ENCODE measurements around the gene IL22. TPM values are rescaled to one million over a fixed set of nuclear protein-coding genes. Genes with fewer than 3 reads are reported as not detected.

Gene IL22
- total RNA-seq, 1 experiment from 2014 or later: not detected

DNA sequence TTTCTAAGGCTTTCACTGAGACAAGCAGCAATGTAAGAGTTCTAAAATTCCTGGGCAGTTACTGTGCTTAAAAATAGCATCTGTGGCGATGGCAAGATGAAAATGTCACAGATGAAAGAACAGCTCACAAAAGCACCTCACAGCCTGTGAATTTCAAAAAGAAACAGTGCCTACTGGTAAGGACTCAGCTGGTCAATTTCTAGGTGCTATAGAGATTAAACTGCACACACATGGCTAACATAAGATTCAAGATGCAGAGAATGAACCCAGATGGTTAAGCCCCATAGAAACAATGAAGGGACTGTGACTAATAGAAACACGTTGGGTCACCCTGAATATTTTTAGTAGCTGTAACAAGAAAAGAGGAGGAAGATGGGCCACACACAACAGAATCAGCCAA lies 15.8 kb downstream of the IL22 start:
- Mint-ChIP-seq H3K4me1 (no peaks in the 10 kb centered on the region), H3K27ac (no peak overlapping the region), H3K27me3 (ENCODE audit: low read depth) (no peaks in the 10 kb centered on the region; the same call in 1 of the 2 replicates), H3K9me3 (peaks cover 3% of the 10 kb centered on the region; the same call in 1 of the 2 replicates), H3K36me3 (no peaks in the 10 kb centered on the region), H3K4me3 (no peak overlapping the region)
- ChIA-PET CTCF (interaction anchor here (2.1 kb wide), 1 partner anchor 80 kb away, joined by 6 read pairs; no protein-coding TSS in a partner anchor), POLR2A (no interaction called here)
- ATAC-seq: no peak
- DNase-seq (ENCODE audit: low spot score): no peak
- no peak for TF ChIP-seq ZNF232 (CRISPR knock-in tag; IDR thresholded peaks at IDR 0.05)
- TF ChIP-seq ZBTB21 (CRISPR knock-in tag; IDR thresholded peaks at IDR 0.05; ENCODE audit: borderline replicate concordance): no peak
- no peak for TF ChIP-seq RELA (CRISPR knock-in tag; IDR thresholded peaks at IDR 0.05; ENCODE audit: borderline replicate concordance)
- TF ChIP-seq, protein P1, sequence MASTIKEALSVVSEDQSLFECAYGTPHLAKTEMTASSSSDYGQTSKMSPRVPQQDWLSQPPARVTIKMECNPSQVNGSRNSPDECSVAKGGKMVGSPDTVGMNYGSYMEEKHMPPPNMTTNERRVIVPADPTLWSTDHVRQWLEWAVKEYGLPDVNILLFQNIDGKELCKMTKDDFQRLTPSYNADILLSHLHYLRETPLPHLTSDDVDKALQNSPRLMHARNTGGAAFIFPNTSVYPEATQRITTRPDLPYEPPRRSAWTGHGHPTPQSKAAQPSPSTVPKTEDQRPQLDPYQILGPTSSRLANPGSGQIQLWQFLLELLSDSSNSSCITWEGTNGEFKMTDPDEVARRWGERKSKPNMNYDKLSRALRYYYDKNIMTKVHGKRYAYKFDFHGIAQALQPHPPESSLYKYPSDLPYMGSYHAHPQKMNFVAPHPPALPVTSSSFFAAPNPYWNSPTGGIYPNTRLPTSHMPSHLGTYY (CRISPR knock-in tag; IDR thresholded peaks at IDR 0.05): no peak
- TF ChIP-seq NR2C2 (CRISPR knock-in tag; IDR thresholded peaks at IDR 0.05): no peak
- no peak for TF ChIP-seq NR1H2 (CRISPR knock-in tag; IDR thresholded peaks at IDR 0.05)
- no peak for TF ChIP-seq ESRRA (CRISPR knock-in tag; IDR thresholded peaks at IDR 0.05; ENCODE audit: borderline replicate concordance)
- TF ChIP-seq GABPB1 (CRISPR knock-in tag; IDR thresholded peaks at IDR 0.05): no peak
- TF ChIP-seq EMX1 (CRISPR knock-in tag; IDR thresholded peaks at IDR 0.05): no peak
- no peak for TF ChIP-seq OVOL2 (CRISPR knock-in tag; IDR thresholded peaks at IDR 0.05; ENCODE audit: borderline replicate concordance)

DNA sequence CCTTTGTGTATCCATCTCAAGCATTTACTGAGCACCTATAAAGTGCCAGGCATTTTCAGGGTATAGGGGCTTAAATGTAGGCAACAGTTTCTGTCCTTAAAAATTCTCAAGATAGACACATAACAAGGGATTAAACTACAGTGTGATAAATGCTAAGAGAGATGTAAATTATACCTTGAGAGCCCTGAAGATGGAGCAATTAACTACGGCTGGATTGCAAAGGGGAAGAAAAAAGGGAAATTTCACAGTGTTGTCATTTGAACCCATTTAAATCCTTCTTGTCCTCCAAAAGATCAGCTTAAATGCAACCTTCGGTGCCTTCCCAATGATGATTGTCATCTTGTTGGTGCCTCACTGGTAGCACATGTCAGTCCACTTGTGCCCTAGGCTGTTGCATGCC lies 16.3 kb downstream of the IL22 start:
- H3K4me3 Mint-ChIP-seq: no peak overlapping the region
- no peak overlapping the region for H3K27ac Mint-ChIP-seq
- no peaks in the 10 kb centered on the region for H3K36me3 Mint-ChIP-seq
- DNase-seq (ENCODE audit: low spot score) (no peak), ATAC-seq (no peak)
- peaks cover 3% of the 10 kb centered on the region; the same call in 1 of the 2 replicates for H3K9me3 Mint-ChIP-seq
- no peaks in the 10 kb centered on the region for H3K4me1 Mint-ChIP-seq
- ChIA-PET POLR2A (no interaction called here), CTCF (interaction anchor here (2.1 kb wide), 1 partner anchor 80 kb away, joined by 6 read pairs; no protein-coding TSS in a partner anchor)
- no peaks in the 10 kb centered on the region; the same call in 1 of the 2 replicates for H3K27me3 Mint-ChIP-seq (ENCODE audit: low read depth)
- TF ChIP-seq, protein P2, sequence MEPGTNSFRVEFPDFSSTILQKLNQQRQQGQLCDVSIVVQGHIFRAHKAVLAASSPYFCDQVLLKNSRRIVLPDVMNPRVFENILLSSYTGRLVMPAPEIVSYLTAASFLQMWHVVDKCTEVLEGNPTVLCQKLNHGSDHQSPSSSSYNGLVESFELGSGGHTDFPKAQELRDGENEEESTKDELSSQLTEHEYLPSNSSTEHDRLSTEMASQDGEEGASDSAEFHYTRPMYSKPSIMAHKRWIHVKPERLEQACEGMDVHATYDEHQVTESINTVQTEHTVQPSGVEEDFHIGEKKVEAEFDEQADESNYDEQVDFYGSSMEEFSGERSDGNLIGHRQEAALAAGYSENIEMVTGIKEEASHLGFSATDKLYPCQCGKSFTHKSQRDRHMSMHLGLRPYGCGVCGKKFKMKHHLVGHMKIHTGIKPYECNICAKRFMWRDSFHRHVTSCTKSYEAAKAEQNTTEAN (CRISPR knock-in tag; IDR thresholded peaks at IDR 0.05): no peak
- TF ChIP-seq TP53 (CRISPR knock-in tag; IDR thresholded peaks at IDR 0.05): no peak
- TF ChIP-seq, protein P3, sequence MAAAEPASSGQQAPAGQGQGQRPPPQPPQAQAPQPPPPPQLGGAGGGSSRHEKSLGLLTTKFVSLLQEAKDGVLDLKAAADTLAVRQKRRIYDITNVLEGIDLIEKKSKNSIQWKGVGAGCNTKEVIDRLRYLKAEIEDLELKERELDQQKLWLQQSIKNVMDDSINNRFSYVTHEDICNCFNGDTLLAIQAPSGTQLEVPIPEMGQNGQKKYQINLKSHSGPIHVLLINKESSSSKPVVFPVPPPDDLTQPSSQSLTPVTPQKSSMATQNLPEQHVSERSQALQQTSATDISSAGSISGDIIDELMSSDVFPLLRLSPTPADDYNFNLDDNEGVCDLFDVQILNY (CRISPR knock-in tag; IDR thresholded peaks at IDR 0.05): no peak
- TF ChIP-seq ESRRA (CRISPR knock-in tag; IDR thresholded peaks at IDR 0.05; ENCODE audit: borderline replicate concordance): no peak
- TF ChIP-seq, protein P4, sequence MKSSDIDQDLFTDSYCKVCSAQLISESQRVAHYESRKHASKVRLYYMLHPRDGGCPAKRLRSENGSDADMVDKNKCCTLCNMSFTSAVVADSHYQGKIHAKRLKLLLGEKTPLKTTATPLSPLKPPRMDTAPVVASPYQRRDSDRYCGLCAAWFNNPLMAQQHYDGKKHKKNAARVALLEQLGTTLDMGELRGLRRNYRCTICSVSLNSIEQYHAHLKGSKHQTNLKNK (CRISPR knock-in tag; IDR thresholded peaks at IDR 0.05): no peak
- no peak for TF ChIP-seq ZNF317 (CRISPR knock-in tag; IDR thresholded peaks at IDR 0.05; ENCODE audit: borderline replicate concordance, low read depth)
- TF ChIP-seq CREB1 (CRISPR knock-in tag; IDR thresholded peaks at IDR 0.05): no peak
- TF ChIP-seq, protein P5, sequence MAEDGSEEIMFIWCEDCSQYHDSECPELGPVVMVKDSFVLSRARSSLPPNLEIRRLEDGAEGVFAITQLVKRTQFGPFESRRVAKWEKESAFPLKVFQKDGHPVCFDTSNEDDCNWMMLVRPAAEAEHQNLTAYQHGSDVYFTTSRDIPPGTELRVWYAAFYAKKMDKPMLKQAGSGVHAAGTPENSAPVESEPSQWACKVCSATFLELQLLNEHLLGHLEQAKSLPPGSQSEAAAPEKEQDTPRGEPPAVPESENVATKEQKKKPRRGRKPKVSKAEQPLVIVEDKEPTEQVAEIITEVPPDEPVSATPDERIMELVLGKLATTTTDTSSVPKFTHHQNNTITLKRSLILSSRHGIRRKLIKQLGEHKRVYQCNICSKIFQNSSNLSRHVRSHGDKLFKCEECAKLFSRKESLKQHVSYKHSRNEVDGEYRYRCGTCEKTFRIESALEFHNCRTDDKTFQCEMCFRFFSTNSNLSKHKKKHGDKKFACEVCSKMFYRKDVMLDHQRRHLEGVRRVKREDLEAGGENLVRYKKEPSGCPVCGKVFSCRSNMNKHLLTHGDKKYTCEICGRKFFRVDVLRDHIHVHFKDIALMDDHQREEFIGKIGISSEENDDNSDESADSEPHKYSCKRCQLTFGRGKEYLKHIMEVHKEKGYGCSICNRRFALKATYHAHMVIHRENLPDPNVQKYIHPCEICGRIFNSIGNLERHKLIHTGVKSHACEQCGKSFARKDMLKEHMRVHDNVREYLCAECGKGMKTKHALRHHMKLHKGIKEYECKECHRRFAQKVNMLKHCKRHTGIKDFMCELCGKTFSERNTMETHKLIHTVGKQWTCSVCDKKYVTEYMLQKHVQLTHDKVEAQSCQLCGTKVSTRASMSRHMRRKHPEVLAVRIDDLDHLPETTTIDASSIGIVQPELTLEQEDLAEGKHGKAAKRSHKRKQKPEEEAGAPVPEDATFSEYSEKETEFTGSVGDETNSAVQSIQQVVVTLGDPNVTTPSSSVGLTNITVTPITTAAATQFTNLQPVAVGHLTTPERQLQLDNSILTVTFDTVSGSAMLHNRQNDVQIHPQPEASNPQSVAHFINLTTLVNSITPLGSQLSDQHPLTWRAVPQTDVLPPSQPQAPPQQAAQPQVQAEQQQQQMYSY (CRISPR knock-in tag; IDR thresholded peaks at IDR 0.05): no peak
- TF ChIP-seq ZNF423 (CRISPR knock-in tag; IDR thresholded peaks at IDR 0.05): no peak
- TF ChIP-seq, protein P6, sequence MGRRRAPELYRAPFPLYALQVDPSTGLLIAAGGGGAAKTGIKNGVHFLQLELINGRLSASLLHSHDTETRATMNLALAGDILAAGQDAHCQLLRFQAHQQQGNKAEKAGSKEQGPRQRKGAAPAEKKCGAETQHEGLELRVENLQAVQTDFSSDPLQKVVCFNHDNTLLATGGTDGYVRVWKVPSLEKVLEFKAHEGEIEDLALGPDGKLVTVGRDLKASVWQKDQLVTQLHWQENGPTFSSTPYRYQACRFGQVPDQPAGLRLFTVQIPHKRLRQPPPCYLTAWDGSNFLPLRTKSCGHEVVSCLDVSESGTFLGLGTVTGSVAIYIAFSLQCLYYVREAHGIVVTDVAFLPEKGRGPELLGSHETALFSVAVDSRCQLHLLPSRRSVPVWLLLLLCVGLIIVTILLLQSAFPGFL (CRISPR knock-in tag; IDR thresholded peaks at IDR 0.05; ENCODE audit: borderline replicate concordance): no peak
- TF ChIP-seq, protein P7, sequence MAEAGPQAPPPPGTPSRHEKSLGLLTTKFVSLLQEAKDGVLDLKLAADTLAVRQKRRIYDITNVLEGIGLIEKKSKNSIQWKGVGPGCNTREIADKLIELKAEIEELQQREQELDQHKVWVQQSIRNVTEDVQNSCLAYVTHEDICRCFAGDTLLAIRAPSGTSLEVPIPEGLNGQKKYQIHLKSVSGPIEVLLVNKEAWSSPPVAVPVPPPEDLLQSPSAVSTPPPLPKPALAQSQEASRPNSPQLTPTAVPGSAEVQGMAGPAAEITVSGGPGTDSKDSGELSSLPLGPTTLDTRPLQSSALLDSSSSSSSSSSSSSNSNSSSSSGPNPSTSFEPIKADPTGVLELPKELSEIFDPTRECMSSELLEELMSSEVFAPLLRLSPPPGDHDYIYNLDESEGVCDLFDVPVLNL (CRISPR knock-in tag; IDR thresholded peaks at IDR 0.05; ENCODE audit: borderline replicate concordance, low read depth): no peak
- no peak for TF ChIP-seq EMX1 (CRISPR knock-in tag; IDR thresholded peaks at IDR 0.05)
- no peak for TF ChIP-seq ZNF396 (CRISPR knock-in tag; IDR thresholded peaks at IDR 0.05; ENCODE audit: borderline replicate concordance)
- no peak for TF ChIP-seq ZBTB21 (CRISPR knock-in tag; IDR thresholded peaks at IDR 0.05; ENCODE audit: borderline replicate concordance)
- TF ChIP-seq, protein P8, sequence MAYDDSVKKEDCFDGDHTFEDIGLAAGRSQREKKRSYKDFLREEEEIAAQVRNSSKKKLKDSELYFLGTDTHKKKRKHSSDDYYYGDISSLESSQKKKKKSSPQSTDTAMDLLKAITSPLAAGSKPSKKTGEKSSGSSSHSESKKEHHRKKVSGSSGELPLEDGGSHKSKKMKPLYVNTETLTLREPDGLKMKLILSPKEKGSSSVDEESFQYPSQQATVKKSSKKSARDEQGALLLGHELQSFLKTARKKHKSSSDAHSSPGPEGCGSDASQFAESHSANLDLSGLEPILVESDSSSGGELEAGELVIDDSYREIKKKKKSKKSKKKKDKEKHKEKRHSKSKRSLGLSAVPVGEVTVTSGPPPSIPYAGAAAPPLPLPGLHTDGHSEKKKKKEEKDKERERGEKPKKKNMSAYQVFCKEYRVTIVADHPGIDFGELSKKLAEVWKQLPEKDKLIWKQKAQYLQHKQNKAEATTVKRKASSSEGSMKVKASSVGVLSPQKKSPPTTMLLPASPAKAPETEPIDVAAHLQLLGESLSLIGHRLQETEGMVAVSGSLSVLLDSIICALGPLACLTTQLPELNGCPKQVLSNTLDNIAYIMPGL (CRISPR knock-in tag; IDR thresholded peaks at IDR 0.05): no peak
- no peak for TF ChIP-seq ELF4 (CRISPR knock-in tag; IDR thresholded peaks at IDR 0.05; ENCODE audit: low read depth)
